Measurements from ENCODE around the gene PTEN. TPM values are rescaled to one million over a fixed set of nuclear protein-coding genes. Genes with fewer than 3 reads are reported as not detected.
"Not testable (repeated sequence)": the region's sequence is repeated elsewhere in the genome, so short reads cannot be mapped to it uniquely, and the experiment has no call there.

PTEN gene
- polyA plus RNA-seq, 6 donors from 2014 or later, result 34.1 to 53.4 (median 46.7) TPM

- no peak for ATAC-seq (ENCODE audit: low read depth in 2 of 2)
- Mint-ChIP-seq H3K4me1 (peaks cover 17 to 49% (median 46%) of the 10 kb centered on the region in 3 donors), H3K27ac (peak overlapping the region in 2 of 6 donors; percentile 76 to 79), H3K9me3 (peaks cover 0 to 10% (median 6%) of the 10 kb centered on the region in 7 donors), H3K27me3 (no peaks in the 10 kb centered on the region), H3K36me3 (peaks cover 20 to 33% of the 10 kb centered on the region in 2 donors), H3K4me3 (no peak overlapping the region)
- no peak for DNase-seq
These were observed 24.3 kb downstream of the PTEN start for GRCh38 chr10:87887548-87888289.

- Mint-ChIP-seq H3K27ac (peak overlapping the region; percentile 16 to 77 (median 59)), H3K9me3 (peaks cover 0 to 16% (median 4%) of the 10 kb centered on the region in 7 donors), H3K27me3 (no peaks in the 10 kb centered on the region), H3K4me3 (peak overlapping the region in 1 of 8 donors; percentile 13), H3K4me1 (peaks cover 17 to 72% (median 66%) of the 10 kb centered on the region in 3 donors), H3K36me3 (peaks cover under 1 to 17% of the 10 kb centered on the region in 2 donors)
- DNase-seq, result no peak
- ATAC-seq (ENCODE audit: low read depth in 2 of 2), result no peak
These were observed 32.0 kb downstream of the PTEN start for GRCh38 chr10:87895430-87895829.

- no peak for DNase-seq
- H3K4me3 Mint-ChIP-seq, result no peak overlapping the region
These were observed 32.8 kb downstream of the PTEN start for GRCh38 chr10:87896216-87896615.

GRCh38 chr10:87897957-87898356 lies 34.5 kb downstream of the PTEN start:
- not testable (repeated sequence) for DNase-seq; ATAC-seq (ENCODE audit: low read depth in 2 of 2); H3K27me3 Mint-ChIP-seq
- H3K4me3 Mint-ChIP-seq, result peak overlapping the region in 1 of 8 donors; percentile 25
- H3K36me3 Mint-ChIP-seq, result peaks cover 26 to 34% of the 10 kb centered on the region in 2 donors
- peaks cover 5 to 39% (median 25%) of the 10 kb centered on the region in 7 donors for H3K9me3 Mint-ChIP-seq
- H3K4me1 Mint-ChIP-seq, result peaks cover 31 to 77% (median 70%) of the 10 kb centered on the region in 3 donors
- H3K27ac Mint-ChIP-seq, result peak overlapping the region in 2 of 6 donors; percentile 11 to 24

More at GRCh38 chr10:87896216-87896615, 32.8 kb downstream of the PTEN start:
- Mint-ChIP-seq H3K4me1 (peaks cover 25 to 75% (median 68%) of the 10 kb centered on the region in 3 donors), H3K27me3 (no peaks in the 10 kb centered on the region), H3K9me3 (peaks cover 0 to 22% (median 8%) of the 10 kb centered on the region in 7 donors), H3K27ac (peak overlapping the region in 4 of 6 donors; percentile 52 to 82 (median 70)), H3K36me3 (peaks cover 9 to 23% of the 10 kb centered on the region in 2 donors)
- ATAC-seq (ENCODE audit: low read depth in 2 of 2), result no peak

- Mint-ChIP-seq H3K4me3 (peak overlapping the region in 2 of 8 donors; percentile 10 to 12), H3K9me3 (peaks cover 5 to 47% (median 29%) of the 10 kb centered on the region in 7 donors), H3K4me1 (peaks cover 49 to 93% (median 87%) of the 10 kb centered on the region in 3 donors), H3K27ac (peak overlapping the region in 2 of 6 donors; percentile 42 to 56), H3K36me3 (peaks cover 37 to 49% of the 10 kb centered on the region in 2 donors)
- not testable (repeated sequence) for ATAC-seq (ENCODE audit: low read depth in 2 of 2); DNase-seq; H3K27me3 Mint-ChIP-seq
These were observed 40.0 kb downstream of the PTEN start for GRCh38 chr10:87903396-87903795.

- Mint-ChIP-seq H3K27ac (peak overlapping the region in 4 of 6 donors; percentile 2 to 84 (median 45)), H3K27me3 (no peaks in the 10 kb centered on the region), H3K36me3 (peaks cover 31 to 45% of the 10 kb centered on the region in 2 donors), H3K9me3 (peaks cover 7 to 41% (median 29%) of the 10 kb centered on the region in 7 donors), H3K4me3 (peak overlapping the region in 2 of 8 donors; percentile 9 to 62), H3K4me1 (peaks cover 35 to 77% (median 53%) of the 10 kb centered on the region in 3 donors)
- no peak for ATAC-seq (ENCODE audit: low read depth in 2 of 2)
- no peak for DNase-seq
These were observed 49.9 kb downstream of the PTEN start for GRCh38 chr10:87913156-87913921.

GRCh38 chr10:87915406-87915805 lies 52.0 kb downstream of the PTEN start:
- peak overlapping the region in 1 of 8 donors; percentile 29 for H3K4me3 Mint-ChIP-seq
- H3K27ac Mint-ChIP-seq, result peak overlapping the region in 1 of 6 donors; percentile 67
- ATAC-seq (ENCODE audit: low read depth in 2 of 2) (no peak), DNase-seq (no peak)
- H3K4me1 Mint-ChIP-seq, result peaks cover 48 to 69% (median 55%) of the 10 kb centered on the region in 3 donors
- peaks cover 7 to 41% (median 29%) of the 10 kb centered on the region in 7 donors for H3K9me3 Mint-ChIP-seq
- H3K27me3 Mint-ChIP-seq, result no peaks in the 10 kb centered on the region
- peaks cover 31 to 36% of the 10 kb centered on the region in 2 donors for H3K36me3 Mint-ChIP-seq

- no peak for DNase-seq
- peak overlapping the region in 3 of 6 donors; percentile 12 to 91 (median 16) for H3K27ac Mint-ChIP-seq
These were observed 52.6 kb downstream of the PTEN start for GRCh38 chr10:87915989-87916388.

GRCh38 chr10:87916515-87916914 lies 53.1 kb downstream of the PTEN start:
- peaks cover 49 to 69% (median 56%) of the 10 kb centered on the region in 3 donors for H3K4me1 Mint-ChIP-seq
- ATAC-seq (ENCODE audit: low read depth in 2 of 2), result no peak

More at GRCh38 chr10:87915989-87916388, 52.6 kb downstream of the PTEN start:
- no peak overlapping the region for H3K4me3 Mint-ChIP-seq
- ATAC-seq (ENCODE audit: low read depth in 2 of 2), result no peak
- H3K36me3 Mint-ChIP-seq, result peaks cover 30 to 35% of the 10 kb centered on the region in 2 donors
- peaks cover 7 to 40% (median 28%) of the 10 kb centered on the region in 7 donors for H3K9me3 Mint-ChIP-seq
- no peaks in the 10 kb centered on the region for H3K27me3 Mint-ChIP-seq
- H3K4me1 Mint-ChIP-seq, result peaks cover 48 to 69% (median 54%) of the 10 kb centered on the region in 3 donors

GRCh38 chr10:87918254-87918859 lies 54.9 kb downstream of the PTEN start:
- ATAC-seq (ENCODE audit: low read depth in 2 of 2) (no peak), DNase-seq (no peak)
- Mint-ChIP-seq H3K36me3 (peaks cover 28 to 38% of the 10 kb centered on the region in 2 donors), H3K27me3 (no peaks in the 10 kb centered on the region), H3K4me3 (peak overlapping the region in 7 of 8 donors; percentile 23 to 64 (median 57)), H3K9me3 (peaks cover 5 to 20% (median 18%) of the 10 kb centered on the region in 7 donors), H3K27ac (peak overlapping the region; percentile 69 to 91 (median 84)), H3K4me1 (peaks cover 58 to 75% (median 69%) of the 10 kb centered on the region in 3 donors)

More at GRCh38 chr10:87916515-87916914, 53.1 kb downstream of the PTEN start:
- H3K27me3 Mint-ChIP-seq, result no peaks in the 10 kb centered on the region
- H3K36me3 Mint-ChIP-seq, result peaks cover 28 to 39% of the 10 kb centered on the region in 2 donors
- peaks cover 7 to 34% (median 28%) of the 10 kb centered on the region in 7 donors for H3K9me3 Mint-ChIP-seq
- peak overlapping the region in 5 of 6 donors; percentile 16 to 91 (median 45) for H3K27ac Mint-ChIP-seq
- no peak for DNase-seq
- H3K4me3 Mint-ChIP-seq, result peak overlapping the region in 1 of 8 donors; percentile 36

- Mint-ChIP-seq H3K27ac (peak overlapping the region; percentile 32 to 85 (median 66)), H3K36me3 (peaks cover 34 to 43% of the 10 kb centered on the region in 2 donors), H3K27me3 (no peaks in the 10 kb centered on the region)
These were observed 57.1 kb downstream of the PTEN start for GRCh38 chr10:87920538-87920937.

GRCh38 chr10:87921931-87922688 lies 58.7 kb downstream of the PTEN start:
- Mint-ChIP-seq H3K27ac (peak overlapping the region; percentile 85 to 98 (median 92)), H3K4me3 (peak overlapping the region in 5 of 8 donors; percentile 55 to 82 (median 70)), H3K27me3 (no peaks in the 10 kb centered on the region), H3K36me3 (peaks cover 47 to 56% of the 10 kb centered on the region in 2 donors), H3K9me3 (peaks cover 1 to 10% (median 7%) of the 10 kb centered on the region in 7 donors), H3K4me1 (peaks cover 74 to 90% (median 89%) of the 10 kb centered on the region in 3 donors)
- ATAC-seq (ENCODE audit: low read depth in 2 of 2) (no peak), DNase-seq (no peak)

More at GRCh38 chr10:87920538-87920937, 57.1 kb downstream of the PTEN start:
- peaks cover 73 to 89% (median 88%) of the 10 kb centered on the region in 3 donors for H3K4me1 Mint-ChIP-seq
- ATAC-seq (ENCODE audit: low read depth in 2 of 2), result no peak
- H3K4me3 Mint-ChIP-seq, result peak overlapping the region in 1 of 8 donors; percentile 10
- DNase-seq, result no peak
- peaks cover 1 to 10% (median 7%) of the 10 kb centered on the region in 7 donors for H3K9me3 Mint-ChIP-seq
